Measurements from ENCODE around the gene CPHXL.
A peak's percentile ranks its signal among the peaks of the same experiment; 100 is the strongest.

Gene CPHXL

DNA sequence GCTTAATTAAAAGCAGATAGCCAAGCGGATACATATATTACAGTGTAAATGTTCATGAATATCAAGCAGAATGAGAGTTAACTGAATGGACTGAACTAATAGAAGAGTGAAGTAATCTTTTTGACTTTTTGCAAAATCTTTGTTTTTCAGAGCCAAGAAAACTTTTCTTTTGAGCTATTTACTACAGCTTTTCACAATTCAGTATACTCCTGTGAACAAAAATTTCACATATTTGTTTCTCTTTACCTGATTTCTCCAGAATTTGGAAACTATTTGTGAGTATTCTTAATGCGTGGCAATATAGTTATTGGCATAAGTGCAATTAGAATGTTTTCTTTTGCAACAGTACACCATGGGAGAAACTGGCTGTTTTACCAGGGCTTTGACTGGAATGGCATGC is 15.9 kb downstream of the CPHXL start:
- DNase-seq (ENCODE audit: low read depth): no peak
- TF ChIP-seq, protein P1, sequence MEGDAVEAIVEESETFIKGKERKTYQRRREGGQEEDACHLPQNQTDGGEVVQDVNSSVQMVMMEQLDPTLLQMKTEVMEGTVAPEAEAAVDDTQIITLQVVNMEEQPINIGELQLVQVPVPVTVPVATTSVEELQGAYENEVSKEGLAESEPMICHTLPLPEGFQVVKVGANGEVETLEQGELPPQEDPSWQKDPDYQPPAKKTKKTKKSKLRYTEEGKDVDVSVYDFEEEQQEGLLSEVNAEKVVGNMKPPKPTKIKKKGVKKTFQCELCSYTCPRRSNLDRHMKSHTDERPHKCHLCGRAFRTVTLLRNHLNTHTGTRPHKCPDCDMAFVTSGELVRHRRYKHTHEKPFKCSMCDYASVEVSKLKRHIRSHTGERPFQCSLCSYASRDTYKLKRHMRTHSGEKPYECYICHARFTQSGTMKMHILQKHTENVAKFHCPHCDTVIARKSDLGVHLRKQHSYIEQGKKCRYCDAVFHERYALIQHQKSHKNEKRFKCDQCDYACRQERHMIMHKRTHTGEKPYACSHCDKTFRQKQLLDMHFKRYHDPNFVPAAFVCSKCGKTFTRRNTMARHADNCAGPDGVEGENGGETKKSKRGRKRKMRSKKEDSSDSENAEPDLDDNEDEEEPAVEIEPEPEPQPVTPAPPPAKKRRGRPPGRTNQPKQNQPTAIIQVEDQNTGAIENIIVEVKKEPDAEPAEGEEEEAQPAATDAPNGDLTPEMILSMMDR (IDR thresholded peaks at IDR 0.05; ENCODE audit: low read depth, low read length, missing control alignments): no peak
- H3K4me3 ChIP-seq (ENCODE audit: low read depth, low read length): no peak overlapping the region

DNA sequence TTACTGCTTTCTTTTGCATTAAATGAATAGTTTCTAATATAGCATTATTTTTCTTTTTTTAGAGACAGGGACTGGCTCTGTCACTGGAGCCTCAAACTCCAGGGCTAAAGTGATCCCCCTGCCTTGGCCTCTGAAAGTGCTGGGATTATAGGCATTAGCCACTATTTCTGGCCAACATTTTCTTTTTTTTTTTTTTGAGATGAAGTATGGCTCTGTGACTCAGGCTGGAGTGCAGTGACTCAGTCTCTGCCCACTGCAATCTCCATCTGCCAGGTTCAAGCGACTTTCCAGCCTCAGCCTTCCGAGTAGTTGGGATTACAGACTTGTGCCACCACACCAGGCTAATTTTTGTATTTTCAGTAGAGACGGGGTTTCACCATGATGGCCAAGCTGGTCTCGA is 23.0 kb downstream of the CPHXL start:
- TF ChIP-seq, protein P1 (IDR thresholded peaks at IDR 0.05; ENCODE audit: low read depth, low read length, missing control alignments): no peak
- H3K4me3 ChIP-seq (ENCODE audit: low read depth, low read length): no peak overlapping the region
- DNase-seq (ENCODE audit: low read depth): no peak

DNA sequence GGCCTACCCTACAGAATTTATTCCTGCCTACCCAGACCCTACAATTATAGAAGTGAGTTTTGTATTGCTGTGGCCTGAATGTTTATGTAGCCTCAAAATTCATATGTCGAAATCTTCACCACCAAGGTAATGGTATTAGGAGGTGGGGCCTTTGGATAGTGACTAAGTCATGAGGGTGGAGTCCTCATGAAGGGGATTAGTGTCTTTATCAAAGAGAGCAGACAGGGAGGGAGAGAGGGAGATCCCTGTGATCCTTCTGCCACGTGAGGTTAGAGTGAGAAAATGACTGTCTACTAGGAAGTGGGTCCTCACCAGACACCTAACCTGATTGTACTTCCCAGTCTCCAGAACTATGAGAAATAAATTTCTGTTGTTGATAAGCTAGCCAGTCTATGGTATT is 24.0 kb downstream of the CPHXL start:
- H3K4me3 ChIP-seq (ENCODE audit: low read depth, low read length): no peak overlapping the region
- DNase-seq (ENCODE audit: low read depth): no peak
- TF ChIP-seq, protein P1 (IDR thresholded peaks at IDR 0.05; ENCODE audit: low read depth, low read length, missing control alignments): no peak

DNA sequence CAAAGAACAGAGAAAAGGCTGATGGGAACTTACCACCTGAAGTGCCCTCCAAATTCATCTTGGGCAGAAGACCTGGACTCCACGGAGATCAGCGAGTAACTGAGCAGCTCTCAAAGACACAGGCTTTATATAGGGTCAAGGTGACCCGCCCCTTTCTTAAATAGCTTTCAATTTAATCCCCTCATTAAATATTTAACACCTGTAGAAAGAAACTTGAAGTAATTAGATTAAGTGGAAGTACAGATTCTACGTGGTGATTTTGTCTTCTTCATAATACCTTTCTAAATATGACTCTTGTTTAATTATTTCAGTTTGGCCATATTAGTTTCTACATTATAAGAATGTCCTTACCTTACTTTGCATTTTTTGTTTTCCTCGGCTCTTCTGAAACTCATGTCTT is 24.9 kb downstream of the CPHXL start, which contains the start of gene DUXB:
Gene DUXB, minus strand, starts transcription at position 101 of the 400 bp plus-strand sequence. Its CDS starts 43 bp downstream, at position 58.
- H3K4me3 ChIP-seq (ENCODE audit: low read depth, low read length): no peak within 1 kb of the TSS
- TF ChIP-seq, protein P1 (IDR thresholded peaks at IDR 0.05; ENCODE audit: low read depth, low read length, missing control alignments): no peak
- DNase-seq (ENCODE audit: low read depth): no peak

DNA sequence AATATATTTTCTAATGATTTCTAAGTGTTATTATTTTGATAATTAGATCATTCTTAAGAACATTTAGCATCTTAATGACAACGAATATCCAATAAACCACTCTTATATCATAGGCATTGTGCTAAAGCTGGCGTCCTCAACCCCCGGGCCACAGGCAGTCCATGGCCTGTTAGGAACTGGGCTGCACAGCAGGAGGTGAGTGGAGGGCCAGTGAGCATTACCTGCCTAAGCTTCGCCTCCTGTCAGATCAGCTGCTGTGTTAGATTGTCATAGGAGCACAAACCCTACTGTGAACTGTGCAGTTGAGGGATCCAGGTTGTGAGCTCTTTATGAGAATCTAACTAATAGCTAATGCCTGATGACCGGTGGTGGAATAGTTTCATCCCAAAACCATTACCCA is 28.7 kb downstream of the CPHXL start:
- TF ChIP-seq, protein P1 (IDR thresholded peaks at IDR 0.05; ENCODE audit: low read depth, low read length, missing control alignments): no peak
- no peak overlapping the region for H3K4me3 ChIP-seq (ENCODE audit: low read depth, low read length)
- DNase-seq (ENCODE audit: low read depth): no peak

DNA sequence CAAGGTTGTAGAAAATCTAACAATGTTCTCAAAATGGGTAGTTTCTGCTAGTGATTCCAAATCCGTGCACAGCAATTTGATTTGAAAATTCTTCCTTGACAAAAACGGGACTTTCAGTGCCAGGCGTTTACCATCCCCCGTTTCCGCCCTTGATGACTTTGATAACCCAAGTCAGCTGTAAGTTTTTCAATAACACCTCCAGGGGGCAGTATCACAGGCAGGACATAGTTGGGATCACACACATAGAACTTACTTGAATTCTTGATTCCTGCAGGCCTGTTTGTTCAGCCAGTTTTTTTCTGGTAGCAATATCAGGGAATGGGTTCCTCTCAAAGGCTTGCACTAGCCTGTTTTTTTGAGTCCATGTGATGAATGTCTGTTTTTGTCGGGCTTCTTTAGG is 30.6 kb downstream of the CPHXL start:
- TF ChIP-seq, protein P1 (IDR thresholded peaks at IDR 0.05; ENCODE audit: low read depth, low read length, missing control alignments): peak; percentile 30
- no peak overlapping the region for H3K4me3 ChIP-seq (ENCODE audit: low read depth, low read length)
- DNase-seq (ENCODE audit: low read depth): no peak

DNA sequence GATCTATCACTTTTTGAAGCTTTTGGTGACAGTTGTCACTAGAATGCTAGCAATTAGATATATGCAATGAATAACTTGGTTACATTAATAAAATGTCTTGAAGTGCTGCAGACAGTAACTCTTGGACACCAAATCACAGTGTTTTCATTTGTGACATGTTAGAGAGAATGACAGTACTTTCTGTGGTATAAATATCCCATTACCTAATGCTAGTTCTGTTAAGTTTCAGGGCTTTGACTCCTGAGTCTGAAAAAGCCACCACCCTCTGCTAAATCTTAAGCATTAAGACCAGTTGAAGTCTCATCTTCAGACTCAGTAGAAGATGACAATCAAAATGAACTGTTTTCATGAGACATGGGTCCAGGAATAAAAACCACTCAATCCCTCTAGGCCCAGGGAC is 38.9 kb downstream of the CPHXL start:
- DNase-seq (ENCODE audit: low read depth): no peak
- no peak overlapping the region for H3K4me3 ChIP-seq (ENCODE audit: low read depth, low read length)
- TF ChIP-seq, protein P1 (IDR thresholded peaks at IDR 0.05; ENCODE audit: low read depth, low read length, missing control alignments): no peak
